Transverse colon (tissue), 4 donors: ENCODE data around the gene ADGRA1. TPM values are rescaled to one million over a fixed set of nuclear protein-coding genes. Genes with fewer than 3 reads are reported as not detected.
"Not testable (repeated sequence)": the region's sequence is repeated elsewhere in the genome, so short reads cannot be mapped to it uniquely, and the experiment has no call there.

ENCODE experiments used
- DNase-seq: peaks from one replicate; pipeline ENCODE4 v3.0.0-alpha.2; 2019
- H3K27ac ChIP-seq, 4 donors: fragments of 200-600 bp; sonication (generic); 2 replicates each; pipeline ENCODE4 v1.5.1; 2016 to 2018; ENCODE audit warnings: inconsistent platforms in 4 of 4
- H3K27me3 ChIP-seq: fragments of 200-600 bp; sonication (generic); 2 replicates; pipeline ENCODE4 v1.5.1; 2017; ENCODE audit warnings: inconsistent platforms
- H3K36me3 ChIP-seq, 4 donors: fragments of 200-600 bp; sonication (generic); 2 replicates each; pipeline ENCODE4 v1.5.1; 2017 to 2019; ENCODE audit warnings: inconsistent platforms in 4 of 4
- H3K4me1 ChIP-seq, 4 donors: fragments of 200-600 bp; sonication (generic); 2 replicates each; pipeline ENCODE4 v1.5.1; 2017 to 2020; ENCODE audit warnings: inconsistent platforms in 4 of 4
- H3K4me3 ChIP-seq, 4 donors: fragments of 200-600 bp; sonication (generic); 1 replicate in 1 of 4; 2 replicates in 3 of 4; pipeline versions ENCODE4 v1.5.1 to v1.6.1; 2017 to 2019; ENCODE audit warnings: inconsistent platforms in 4 of 4
- H3K9me3 ChIP-seq, 2 donors: fragments of 200-600 bp; sonication (generic); 2 replicates each; pipeline ENCODE4 v1.5.1; 2017 to 2019; ENCODE audit warnings: inconsistent platforms in 2 of 2
- CTCF ChIP-seq, 5 experiments: fragments of 200-600 bp in 3 of 5; fragments of 450-650 bp in 2 of 5; sonication (generic) in 3 of 5; IDR thresholded peaks; 1 replicate in 2 of 5; 2 replicates in 3 of 5; pipeline ENCODE4 v1.5.1; 2016 to 2017; ENCODE audit warnings: antibody characterized with exemption in 5 of 5, inconsistent platforms in 3 of 5, mild to moderate bottlenecking in 2 of 5, moderate library complexity in 1 of 5
- EP300 ChIP-seq: sonication (generic); formaldehyde crosslinking; IDR thresholded peaks from one replicate; pipeline ENCODE4 v1.6.1; 2017; ENCODE audit warnings: antibody characterized with exemption, low read depth
- POLR2A ChIP-seq: fragments of 450-650 bp; IDR thresholded peaks from one replicate; pipeline ENCODE4 v1.6.1; 2016; ENCODE audit warnings: antibody characterized with exemption, mild to moderate bottlenecking, moderate library complexity
- POLR2AphosphoS5 ChIP-seq, 3 donors: sonication (generic); formaldehyde crosslinking; IDR thresholded peaks; one replicate each; pipeline ENCODE4 v1.6.1; 2016; ENCODE audit warnings: antibody characterized with exemption in 3 of 3
- WGBS, 2 donors: methylation state at CpG; one replicate each; pipeline ENCODE4 v1.1.5; 2018; ENCODE audit warnings: low coverage in 1 of 2; 5-methylcytosine and 5-hydroxymethylcytosine counted together
- in situ Hi-C, 4 donors: fragments of 200-750 bp; cut with MboI; loops; one replicate each; pipeline versions ENCODE4 v1.15.0 to v1.15.1; 2017; ENCODE audit warnings: low sequenced_read_pairs in 3 of 4, low pct_ligation_motif_present in 1 of 4, low pct_unique_long_range_greater_than_20kb in 1 of 4
- intact Hi-C: fragments of 100-400 bp; cut with DNase I; formaldehyde crosslinking; loops from one replicate; pipeline ENCODE4 v1.15.1; 2023; ENCODE audit warnings: low total_unique reads
- total RNA-seq, 4 donors: library from RNA; depleted of rRNA; stranded (reverse); fragments of >200 nt; gene quantifications; one replicate each; pipeline ENCODE4 v1.1.0, GENCODE V29; 2016

Gene ADGRA1
- total RNA-seq, 4 donors from 2014 or later = 0.16 TPM; not detected in 3

- H3K9me3 ChIP-seq = peaks cover 13 to 14% of the 10 kb centered on the region in 2 donors
- in situ Hi-C loops (loop anchor here in 2 of 4 donors (25.0 kb wide), 1 partner anchor 173 kb away; the partner anchor contains the start of gene CFAP46 (in 2 of the 2)), intact Hi-C loops (no loop called here)
- peaks cover 3% of the 10 kb centered on the region for H3K27me3 ChIP-seq
- no peak overlapping the region for H3K4me3 ChIP-seq
- DNase-seq = no peak
- H3K4me1 ChIP-seq = no peaks in the 10 kb centered on the region
- H3K36me3 ChIP-seq = no peaks in the 10 kb centered on the region
- TF ChIP-seq POLR2AphosphoS5 (IDR thresholded peaks at IDR 0.05) (no peak), POLR2A (no peak), CTCF (IDR thresholded peaks at IDR 0.05) (no peak), EP300 (no peak)
- WGBS, 2 donors = 47% methylated on average over 13 of the region's 13 CpGs; no CpG with 5 or more reads in 1 of the 2 donors
- H3K27ac ChIP-seq = no peak overlapping the region
These were observed 22.4 kb downstream of the ADGRA1 start for GRCh38 chr10:133110133-133110532.

GRCh38 chr10:133110609-133111275 is 23.0 kb downstream of the ADGRA1 start:
- Histone ChIP-seq H3K36me3 (no peaks in the 10 kb centered on the region), H3K9me3 (peaks cover 13 to 14% of the 10 kb centered on the region in 2 donors), H3K27me3 (peaks cover under 1% of the 10 kb centered on the region), H3K4me1 (no peaks in the 10 kb centered on the region), H3K27ac (no peak overlapping the region), H3K4me3 (no peak overlapping the region)
- intact Hi-C loops = no loop called here
- WGBS, 2 donors = 41 to 61% methylated on average over 3 to 6 of the region's 6 CpGs
- no peak for DNase-seq
- in situ Hi-C loops = loop anchor here in 2 of 4 donors (25.0 kb wide), 1 partner anchor 173 kb away; the partner anchor contains the start of gene CFAP46 (in 2 of the 2)
- TF ChIP-seq CTCF (IDR thresholded peaks at IDR 0.05) = no peak
- TF ChIP-seq POLR2AphosphoS5 (IDR thresholded peaks at IDR 0.05) = no peak
- TF ChIP-seq POLR2A = no peak
- TF ChIP-seq EP300 = no peak

- H3K36me3 ChIP-seq, H3K27ac ChIP-seq, intact Hi-C loops, H3K4me1 ChIP-seq, H3K27me3 ChIP-seq, H3K4me3 ChIP-seq, DNase-seq: not testable (repeated sequence)
- WGBS, 2 donors = 7 to 38% methylated on average over 2 to 5 of the region's 7 CpGs
- in situ Hi-C loops = loop anchor here in 2 of 4 donors (25.0 kb wide), 1 partner anchor 174 kb away; the partner anchor contains the start of gene CFAP46 (in 2 of the 2)
- H3K9me3 ChIP-seq = peaks cover 13 to 14% of the 10 kb centered on the region in 2 donors
These were observed 23.9 kb downstream of the ADGRA1 start for GRCh38 chr10:133111640-133112039.

- Histone ChIP-seq H3K27ac (no peak overlapping the region), H3K27me3 (no peaks in the 10 kb centered on the region), H3K4me3 (no peak overlapping the region), H3K4me1 (no peaks in the 10 kb centered on the region), H3K36me3 (no peaks in the 10 kb centered on the region), H3K9me3 (peaks cover 0 to 2% of the 10 kb centered on the region in 2 donors)
- DNase-seq = no peak
- WGBS, 2 donors = 86% methylated on average over 26 of the region's 31 CpGs; no CpG with 5 or more reads in 1 of the 2 donors
- TF ChIP-seq POLR2A (no peak), CTCF (IDR thresholded peaks at IDR 0.05) (no peak), POLR2AphosphoS5 (IDR thresholded peaks at IDR 0.05) (no peak), EP300 (no peak)
- in situ Hi-C loops (loop anchor here in 2 of 4 donors (25.0 kb wide), 1 partner anchor 176 kb away; the partner anchor contains the start of gene CFAP46 (in 2 of the 2)), intact Hi-C loops (no loop called here)
These were observed 25.6 kb downstream of the ADGRA1 start for GRCh38 chr10:133113146-133113830.
